Suprapubic skin (tissue), 4 donors: Measurements from ENCODE around the gene ASB16. TPM values are rescaled to one million over a fixed set of nuclear protein-coding genes. Genes with fewer than 3 reads are reported as not detected.
"Not testable (repeated sequence)": the region's sequence is repeated elsewhere in the genome, so short reads cannot be mapped to it uniquely, and the experiment has no call there.

Experiments used
- DNase-seq, 2 donors: peaks; one replicate each; pipeline ENCODE4 v3.0.0-alpha.2; 2019; ENCODE audit warnings: low spot score in 2 of 2
- H3K27ac ChIP-seq: fragments of 200-600 bp; sonication (generic); one replicate; pipeline ENCODE4 v1.5.1; 2019
- H3K27me3 ChIP-seq: fragments of 200-600 bp; sonication (generic); one replicate; pipeline ENCODE4 v1.5.1; 2019
- H3K36me3 ChIP-seq: fragments of 200-600 bp; sonication (generic); one replicate; pipeline ENCODE4 v1.5.1; 2019
- H3K4me1 ChIP-seq: fragments of 200-600 bp; sonication (generic); one replicate; pipeline ENCODE4 v1.5.1; 2019
- H3K4me3 ChIP-seq: fragments of 200-600 bp; sonication (generic); one replicate; pipeline ENCODE4 v1.5.1; 2019; ENCODE audit warnings: mild to moderate bottlenecking
- H3K9me3 ChIP-seq: fragments of 200-600 bp; sonication (generic); one replicate; pipeline ENCODE4 v1.5.1; 2019
- CTCF ChIP-seq, 2 donors: fragments of 200-600 bp in 1 of 2; fragments of 450-650 bp in 1 of 2; sonication (generic) in 1 of 2; IDR thresholded peaks; one replicate each; pipeline ENCODE4 v1.5.1; 2016 to 2019; ENCODE audit warnings: antibody characterized with exemption in 2 of 2, mild to moderate bottlenecking in 1 of 2, moderate library complexity in 1 of 2
- EP300 ChIP-seq: sonication (generic); formaldehyde crosslinking; IDR thresholded peaks from one replicate; pipeline ENCODE4 v1.6.1; 2017; ENCODE audit warnings: antibody characterized with exemption
- POLR2A ChIP-seq, 2 donors: fragments of 450-650 bp; IDR thresholded peaks; one replicate each; pipeline ENCODE4 v1.6.1; 2017; ENCODE audit warnings: antibody characterized with exemption in 2 of 2, mild to moderate bottlenecking in 2 of 2, moderate library complexity in 2 of 2
- POLR2AphosphoS5 ChIP-seq, 3 donors: sonication (generic); formaldehyde crosslinking; IDR thresholded peaks; one replicate each; pipeline ENCODE4 v1.6.1; 2017; ENCODE audit warnings: antibody characterized with exemption in 3 of 3
- WGBS: methylation state at CpG from one replicate; pipeline ENCODE4 v1.1.5; 2018; 5-methylcytosine and 5-hydroxymethylcytosine counted together
- total RNA-seq, 4 donors: library from RNA; depleted of rRNA; stranded (reverse); fragments of >200 nt; gene quantifications; one replicate each; pipeline ENCODE4 v1.1.0, GENCODE V29; 2016

The ASB16 gene
- total RNA-seq, 4 donors from 2014 or later, result not detected

- no peak for TF ChIP-seq EP300
- no peak for TF ChIP-seq CTCF (IDR thresholded peaks at IDR 0.05)
- TF ChIP-seq POLR2A (IDR thresholded peaks at IDR 0.05), result no peak
- TF ChIP-seq POLR2AphosphoS5 (IDR thresholded peaks at IDR 0.05), result no peak
- no peak overlapping the region for H3K4me3 ChIP-seq
- no peak overlapping the region for H3K27ac ChIP-seq
- no peaks in the 10 kb centered on the region for H3K36me3 ChIP-seq
- DNase-seq, result no peak
- H3K27me3 ChIP-seq, result no peaks in the 10 kb centered on the region
- H3K9me3 ChIP-seq, result no peaks in the 10 kb centered on the region
- peaks cover 4% of the 10 kb centered on the region for H3K4me1 ChIP-seq
Measured at GRCh38 chr17:44132275-44132821, 38.2 kb upstream of the ASB16 start.

- no peaks in the 10 kb centered on the region for H3K9me3 ChIP-seq
- no CpG with 5 or more reads among the region's 4 CpGs for WGBS
- no peaks in the 10 kb centered on the region for H3K27me3 ChIP-seq
- H3K4me1 ChIP-seq, result peaks cover 20% of the 10 kb centered on the region
- TF ChIP-seq POLR2A (IDR thresholded peaks at IDR 0.05), result no peak
- no peak for TF ChIP-seq CTCF (IDR thresholded peaks at IDR 0.05)
- no peak for TF ChIP-seq POLR2AphosphoS5 (IDR thresholded peaks at IDR 0.05)
- no peak for TF ChIP-seq EP300
- no peak overlapping the region for H3K27ac ChIP-seq
- H3K36me3 ChIP-seq, result no peaks in the 10 kb centered on the region
- H3K4me3 ChIP-seq, result no peak overlapping the region
- no peak for DNase-seq
Measured at GRCh38 chr17:44133918-44134476, 36.5 kb upstream of the ASB16 start.

DNA sequence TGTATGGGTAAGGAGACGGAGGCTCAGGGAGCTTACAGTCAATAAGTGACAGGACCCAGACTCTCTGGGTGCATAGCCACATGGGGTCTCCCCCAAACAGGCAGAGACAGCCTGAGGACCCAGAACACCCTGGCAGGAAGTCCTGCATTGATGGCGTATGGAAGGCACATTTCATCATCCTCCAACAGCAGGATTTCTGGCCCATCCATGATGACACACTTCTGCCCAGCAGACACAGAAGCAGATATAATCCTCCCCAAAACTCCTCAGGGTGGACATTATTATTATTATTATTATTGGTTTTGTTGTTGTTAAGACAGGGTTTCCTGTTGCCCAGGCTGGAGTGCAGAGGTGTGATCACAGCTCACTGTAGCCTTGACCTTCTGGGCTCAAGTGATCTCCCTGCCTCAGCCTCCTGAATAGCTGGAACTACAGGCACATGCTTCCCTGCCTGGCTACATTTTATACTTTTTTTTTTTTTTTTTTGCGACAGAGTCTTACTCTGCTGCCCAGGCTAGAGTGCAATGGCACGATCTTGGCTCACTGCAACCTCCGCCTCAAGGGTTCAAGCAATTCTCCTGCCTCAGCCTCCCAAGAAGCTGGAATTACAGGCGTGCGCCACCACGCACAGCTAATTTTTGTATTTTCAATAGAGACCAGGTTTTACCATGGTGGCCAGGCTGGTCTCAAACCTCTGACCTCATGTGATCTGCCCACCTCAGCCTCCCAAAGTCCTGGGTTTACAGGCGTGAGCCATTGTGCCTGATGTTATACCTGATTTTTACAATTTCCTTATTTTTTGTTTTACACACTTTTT, 35.5 kb upstream of the ASB16 start:
- Histone ChIP-seq H3K4me1 (peaks cover 21% of the 10 kb centered on the region), H3K27me3 (no peaks in the 10 kb centered on the region), H3K36me3 (no peaks in the 10 kb centered on the region), H3K4me3 (no peak overlapping the region), H3K9me3 (no peaks in the 10 kb centered on the region), H3K27ac (no peak overlapping the region)
- TF ChIP-seq POLR2AphosphoS5 (IDR thresholded peaks at IDR 0.05), result no peak
- no peak for TF ChIP-seq EP300
- no peak for TF ChIP-seq POLR2A (IDR thresholded peaks at IDR 0.05)
- no peak for TF ChIP-seq CTCF (IDR thresholded peaks at IDR 0.05)
- WGBS, result 92% methylated on average over 9 of the region's 9 CpGs
- DNase-seq, result no peak

DNA sequence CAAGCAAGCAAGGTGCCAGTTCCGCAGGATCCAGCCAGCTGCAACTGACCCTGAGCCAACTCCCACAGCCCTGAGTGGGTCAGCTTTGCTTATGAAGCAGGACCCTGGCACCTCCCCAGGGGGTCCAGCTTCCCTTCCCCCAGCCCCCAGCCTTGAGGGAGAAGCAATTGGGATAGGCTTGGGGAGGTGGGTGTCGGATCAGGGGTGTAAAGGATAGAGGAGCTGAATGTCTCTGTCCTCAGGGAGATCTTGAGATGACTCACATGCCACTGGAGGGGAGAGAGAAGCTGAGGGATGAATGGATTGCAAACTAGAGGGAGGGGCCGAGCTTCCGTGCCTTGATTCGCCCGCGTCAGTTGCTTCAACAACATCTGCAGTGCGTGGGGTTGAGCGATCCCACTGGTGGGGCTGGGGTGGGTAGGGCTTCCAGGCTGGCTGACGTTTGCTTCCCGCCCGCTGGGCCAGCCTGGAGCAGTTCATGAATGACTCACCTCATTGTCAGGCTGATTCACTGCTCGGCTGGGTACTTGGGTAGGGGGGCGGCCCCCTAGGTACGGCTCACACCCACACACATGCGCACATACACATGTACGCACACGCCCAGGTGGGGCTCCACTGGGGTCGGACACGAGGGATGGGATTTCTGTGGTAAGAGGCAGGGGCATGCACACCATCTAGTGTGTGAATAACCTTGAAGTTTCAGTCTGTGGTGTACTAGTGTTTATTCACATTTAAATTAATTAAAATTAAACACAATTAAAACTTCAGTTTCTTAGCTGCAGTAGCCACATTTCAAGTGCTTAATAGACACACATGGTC, 32.4 kb upstream of the ASB16 start:
- peaks cover 37% of the 10 kb centered on the region for H3K4me1 ChIP-seq
- no peaks in the 10 kb centered on the region for H3K27me3 ChIP-seq
- H3K4me3 ChIP-seq, result peak overlapping the region; percentile 23
- DNase-seq, result peak; percentile 93 to 95
- no peaks in the 10 kb centered on the region for H3K36me3 ChIP-seq
- no peaks in the 10 kb centered on the region for H3K9me3 ChIP-seq
- TF ChIP-seq CTCF (IDR thresholded peaks at IDR 0.05) (no peak), EP300 (peak; percentile 34), POLR2AphosphoS5 (IDR thresholded peaks at IDR 0.05) (peak; percentile 51 to 72 (median 56)), POLR2A (IDR thresholded peaks at IDR 0.05) (no peak)
- H3K27ac ChIP-seq, result peak overlapping the region; percentile 82
- 6% methylated on average over 20 of the region's 20 CpGs for WGBS

- DNase-seq, H3K9me3 ChIP-seq, H3K36me3 ChIP-seq, H3K27ac ChIP-seq, H3K4me3 ChIP-seq, H3K27me3 ChIP-seq: not testable (repeated sequence)
- peaks cover 18% of the 10 kb centered on the region for H3K4me1 ChIP-seq
- WGBS, result 92% methylated on average over 8 of the region's 8 CpGs
Measured at GRCh38 chr17:44143921-44144320, 26.6 kb upstream of the ASB16 start.
